HEK293 (cell line): ENCODE data around the gene INTS7.

Experiments used
- CTCF ChIA-PET: fragments of 350-600 bp; formaldehyde crosslinking; extraction: SDS; loops from one replicate; lab custom pipeline; 2021; ENCODE audit warnings: antibody characterized with exemption; lab: Yijun Ruan, JAX
- POLR2A ChIA-PET: fragments of 300-600 bp; formaldehyde crosslinking; extraction: SDS; loops from one replicate; lab custom pipeline; 2020; ENCODE audit warnings: antibody characterized with exemption, inconsistent platforms; lab: Yijun Ruan, JAX
- H3K27ac ChIP-seq: fragments of 200-500 bp; sonication (Bioruptor generic); 2 replicates; pipeline ENCODE4 v1.5.1; 2014; ENCODE audit warnings: low read depth, low read length, control low read depth, inconsistent platforms; ENCODE audit errors: extremely low read depth
- H3K36me3 ChIP-seq, 2 experiments: fragments of 200-500 bp in 1 of 2; sonication (Bioruptor generic) in 1 of 2; 1 replicate in 1 of 2; 2 replicates in 1 of 2; pipeline ENCODE4 v1.5.1; 2014 to 2017; ENCODE audit warnings: inconsistent platforms in 2 of 2, low read length in 2 of 2; ENCODE audit not compliant: control insufficient read depth in 2 of 2, insufficient read depth in 1 of 2
- H3K4me1 ChIP-seq: fragments of 200-500 bp; sonication (Bioruptor generic); 2 replicates; pipeline ENCODE4 v1.5.1; 2014; ENCODE audit warnings: mild to moderate bottlenecking, low read length, inconsistent platforms; ENCODE audit not compliant: control insufficient read depth, insufficient read depth
- H3K4me3 ChIP-seq: 2 replicates; pipeline ENCODE4 v1.5.1; 2011; ENCODE audit warnings: low read depth, mild to moderate bottlenecking, control low read depth, low read length, moderate library complexity
- H3K9me3 ChIP-seq: fragments of 200-500 bp; sonication (Bioruptor generic); 2 replicates; pipeline ENCODE4 v1.5.1; 2014; ENCODE audit warnings: low read depth, low read length, inconsistent platforms; ENCODE audit not compliant: control insufficient read depth, insufficient read depth
- KLF1 ChIP-seq: fragments of 450-650 bp; formaldehyde crosslinking; IDR thresholded peaks from 2 replicates; pipeline ENCODE4 v1.5.1; 2016; ENCODE audit warnings: missing biosample characterization, missing genetic modification characterization
- PRDM1 ChIP-seq: fragments of 450-650 bp; formaldehyde crosslinking; IDR thresholded peaks from 2 replicates; pipeline ENCODE4; 2016; ENCODE audit warnings: missing biosample characterization, missing genetic modification characterization
- PRDM10 ChIP-seq: fragments of 450-650 bp; formaldehyde crosslinking; IDR thresholded peaks from 2 replicates; pipeline ENCODE4 v1.5.1; 2016; ENCODE audit warnings: missing biosample characterization, missing genetic modification characterization
- REST ChIP-seq: fragments of 450-650 bp; formaldehyde crosslinking; IDR thresholded peaks from 2 replicates; pipeline ENCODE4 v1.5.1; 2016; ENCODE audit warnings: missing biosample characterization, missing genetic modification characterization
- TCF7L2 ChIP-seq: IDR thresholded peaks from 2 replicates; pipeline ENCODE4 v1.6.1; 2011; ENCODE audit warnings: low read depth, mild to moderate bottlenecking, inconsistent platforms, low read length, moderate library complexity, borderline replicate concordance
- ZFP37 ChIP-seq: fragments of 450-650 bp; formaldehyde crosslinking; IDR thresholded peaks from 2 replicates; pipeline ENCODE4 v1.5.1; 2016; ENCODE audit warnings: missing biosample characterization, missing genetic modification characterization
- ZFP41 ChIP-seq: fragments of 450-650 bp; formaldehyde crosslinking; IDR thresholded peaks from 2 replicates; pipeline ENCODE4 v1.5.1; 2016; ENCODE audit warnings: missing biosample characterization, missing genetic modification characterization, borderline replicate concordance
- ZNF394 ChIP-seq: fragments of 450-650 bp; formaldehyde crosslinking; IDR thresholded peaks from 2 replicates; pipeline ENCODE4 v1.5.1; 2016; ENCODE audit warnings: missing biosample characterization, missing genetic modification characterization, mild to moderate bottlenecking, moderate library complexity, borderline replicate concordance
- ZNF488 ChIP-seq: fragments of 450-650 bp; formaldehyde crosslinking; IDR thresholded peaks from 2 replicates; pipeline ENCODE4 v1.5.1; 2016; ENCODE audit warnings: missing biosample characterization, missing genetic modification characterization
- ZNF518A ChIP-seq: fragments of 450-650 bp; formaldehyde crosslinking; conservative IDR thresholded peaks from 2 replicates; pipeline ENCODE4 v1.5.1; 2016; ENCODE audit warnings: low read depth, missing biosample characterization, missing genetic modification characterization
- ZNF529 ChIP-seq: fragments of 450-650 bp; formaldehyde crosslinking; IDR thresholded peaks from 2 replicates; pipeline ENCODE4 v1.5.1; 2017; ENCODE audit warnings: missing genetic modification characterization, missing biosample characterization; ENCODE audit not compliant: insufficient replicate concordance
- ZSCAN5A ChIP-seq: fragments of 450-650 bp; formaldehyde crosslinking; IDR thresholded peaks from 2 replicates; pipeline ENCODE4 v1.5.1; 2016; ENCODE audit warnings: missing biosample characterization, missing genetic modification characterization

INTS7 gene

GRCh38 chr1:211928993-211929637 lies 106.2 kb downstream of the INTS7 start (continued):
- no peak for TF ChIP-seq ZNF488 (tag by site-specific recombination)

- Histone ChIP-seq H3K27ac (no peak overlapping the region), H3K36me3 (no peaks in the 10 kb centered on the region), H3K4me1 (peaks cover 5% of the 10 kb centered on the region; the same call in 1 of the 2 replicates), H3K4me3 (no peak overlapping the region), H3K9me3 (no peaks in the 10 kb centered on the region)
- POLR2A ChIA-PET, result interaction anchor here (0.7 kb wide), 1 partner anchor 99 kb away, joined by 3 read pairs; no protein-coding TSS in a partner anchor
- TF ChIP-seq REST (tag by site-specific recombination) (0 out of 2 replicates have a peak, but pooled peaks have one; percentile 12), PRDM10 (tag by site-specific recombination) (no peak), PRDM1 (tag by site-specific recombination) (peak; percentile 20; the same call in 1 of the 2 replicates)
- CTCF ChIA-PET, result interaction anchor here (1.7 to 1.8 kb wide), 2 partner anchors 8 to 230 kb away, joined by 3 to 6 read pairs; no protein-coding TSS in a partner anchor
These were observed 107.0 kb downstream of the INTS7 start for GRCh38 chr1:211928290-211928801.

GRCh38 chr1:211925016-211925415 lies 110.3 kb downstream of the INTS7 start:
- no peak overlapping the region for H3K4me3 ChIP-seq
- H3K27ac ChIP-seq, result no peak overlapping the region
- peaks cover 5% of the 10 kb centered on the region; the same call in 1 of the 2 replicates for H3K4me1 ChIP-seq
- no peaks in the 10 kb centered on the region for H3K9me3 ChIP-seq
- CTCF ChIA-PET, result no interaction called here
- POLR2A ChIA-PET, result no interaction called here
- no peaks in the 10 kb centered on the region for H3K36me3 ChIP-seq
- no peak for TF ChIP-seq TCF7L2
- no peak for TF ChIP-seq ZNF394 (tag by site-specific recombination)
- no peak for TF ChIP-seq ZNF488 (tag by site-specific recombination)
- no peak for TF ChIP-seq ZFP41
- no peak for TF ChIP-seq ZNF529 (tag by site-specific recombination)
- TF ChIP-seq KLF1 (tag by site-specific recombination), result no peak
- TF ChIP-seq ZNF518A, result no peak
- no peak for TF ChIP-seq ZFP37
- no peak for TF ChIP-seq ZSCAN5A (tag by site-specific recombination)
